GDM1 (cell line): Measurements from ENCODE around the gene RABGGTA.

Experiments used
- DNase-seq: peaks from one replicate; lab custom pipeline; 2025; lab: John Stamatoyannopoulos, UW

RABGGTA gene

DNA sequence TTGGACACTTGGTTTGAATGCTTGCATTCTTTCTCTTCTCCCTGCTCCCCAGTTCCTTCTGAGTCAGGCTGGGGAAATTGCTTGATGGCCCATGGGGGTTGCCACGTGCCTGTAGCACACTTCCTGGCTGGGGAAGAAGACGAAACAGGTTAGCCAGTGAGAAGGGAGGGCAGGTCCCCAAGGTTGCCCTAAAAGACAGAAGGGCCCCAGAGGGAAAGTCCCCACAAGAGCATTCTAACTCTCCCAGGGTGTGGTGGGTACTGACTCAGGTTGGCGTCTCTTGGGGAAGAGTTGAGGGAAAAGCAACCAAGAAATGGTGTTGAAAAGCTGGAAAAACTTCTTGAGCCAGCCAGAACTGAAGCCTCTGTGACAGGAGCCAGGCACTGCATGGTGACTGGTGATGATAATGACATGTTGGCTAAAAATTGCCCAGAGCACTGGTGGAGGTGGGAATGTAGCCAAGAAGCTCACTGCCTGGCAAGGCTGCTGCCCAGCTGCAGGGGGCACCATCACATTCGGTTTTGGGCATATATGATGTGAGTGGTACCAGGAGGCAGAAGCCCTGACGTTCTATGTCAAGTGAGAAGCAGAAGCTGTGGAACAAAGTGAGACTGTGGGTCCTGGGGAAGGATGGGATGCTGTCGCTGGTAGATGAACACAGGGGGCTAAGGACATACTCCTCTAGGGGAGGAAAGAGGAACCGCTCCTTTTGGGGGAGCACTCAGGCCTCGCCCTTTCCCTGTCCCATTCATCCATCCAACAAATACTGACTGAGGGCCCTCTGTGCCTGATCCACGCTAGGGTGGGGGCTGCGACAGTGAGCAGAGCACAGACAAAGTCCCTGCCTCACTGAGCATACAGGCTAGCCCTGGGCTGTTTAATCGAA lies 8.1 kb upstream of the RABGGTA start:
- peak; percentile 41 for DNase-seq

DNA sequence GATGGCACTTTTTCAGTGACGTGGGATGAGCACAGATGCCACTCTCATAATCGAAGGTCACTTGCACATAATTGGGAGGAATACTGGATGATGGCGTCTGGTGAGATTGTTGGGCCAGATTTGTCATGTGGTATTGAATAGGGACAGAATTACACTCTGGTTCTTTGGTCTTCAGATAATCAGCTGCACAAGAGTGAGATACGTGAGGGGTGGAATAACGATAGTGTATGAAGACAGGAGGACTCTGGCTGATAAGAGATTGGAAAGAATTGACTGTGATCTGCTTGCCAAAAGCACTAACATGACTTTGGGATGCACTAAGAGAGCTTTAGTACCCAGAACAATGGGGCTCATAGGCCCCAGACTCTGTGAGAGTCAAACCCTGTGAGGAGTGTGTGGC lies 7.0 kb upstream of the RABGGTA start:
- DNase-seq, result no peak

DNA sequence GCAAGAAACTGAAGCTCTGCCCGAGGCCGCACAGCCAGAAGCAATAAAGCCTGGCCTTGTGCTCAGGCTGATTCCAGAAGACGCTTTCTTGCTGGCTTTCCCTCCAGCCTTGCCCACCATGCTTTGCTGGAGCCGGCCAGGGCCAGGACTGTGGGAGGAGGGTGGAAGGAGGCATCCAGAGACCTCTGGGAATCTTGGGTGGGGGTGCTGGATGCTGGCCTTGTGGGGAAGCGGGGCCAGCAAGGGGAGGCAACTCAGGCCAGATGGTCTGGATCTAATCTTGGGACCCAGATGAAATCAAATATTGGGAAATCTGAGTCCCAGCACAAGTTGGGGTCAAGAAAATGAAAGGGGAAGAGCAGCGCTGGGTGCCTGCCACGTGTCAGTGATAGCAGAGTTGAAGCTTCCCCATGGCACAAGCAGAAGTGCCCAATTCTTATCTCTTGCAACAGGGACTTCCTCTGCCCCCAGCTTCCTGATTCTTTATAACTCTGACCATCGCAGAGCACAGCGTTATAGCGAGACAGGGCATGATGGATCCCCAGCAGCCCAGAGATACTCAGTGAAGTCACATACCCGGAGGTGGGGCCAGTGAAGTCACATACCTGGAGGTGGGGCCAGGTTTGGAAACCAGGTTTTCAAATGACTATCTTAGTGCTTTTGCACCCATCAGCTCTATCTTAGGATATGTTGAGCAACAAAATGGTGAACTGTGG lies 6.4 kb upstream of the RABGGTA start:
- peak; percentile 79 for DNase-seq

DNA sequence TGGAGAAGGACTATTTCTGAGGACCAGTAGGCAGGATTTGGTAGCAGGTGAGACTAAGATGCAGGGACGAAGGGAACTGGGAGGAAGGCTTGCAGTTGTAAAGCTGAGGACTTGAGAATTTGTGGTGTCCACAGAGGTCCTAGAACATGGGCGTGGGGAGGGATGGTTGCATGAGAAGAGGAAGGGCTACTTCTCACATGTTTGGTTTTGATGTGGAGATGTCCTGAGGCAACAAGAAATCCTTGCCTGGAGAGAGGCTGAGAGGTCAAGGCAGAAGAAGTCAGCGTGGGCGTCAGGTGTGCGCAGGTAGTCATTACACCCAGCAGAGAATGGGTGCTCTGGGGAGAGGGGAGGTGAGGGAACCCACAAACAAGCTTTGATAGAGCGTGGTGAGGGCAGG lies 5.7 kb upstream of the RABGGTA start:
- no peak for DNase-seq

DNA sequence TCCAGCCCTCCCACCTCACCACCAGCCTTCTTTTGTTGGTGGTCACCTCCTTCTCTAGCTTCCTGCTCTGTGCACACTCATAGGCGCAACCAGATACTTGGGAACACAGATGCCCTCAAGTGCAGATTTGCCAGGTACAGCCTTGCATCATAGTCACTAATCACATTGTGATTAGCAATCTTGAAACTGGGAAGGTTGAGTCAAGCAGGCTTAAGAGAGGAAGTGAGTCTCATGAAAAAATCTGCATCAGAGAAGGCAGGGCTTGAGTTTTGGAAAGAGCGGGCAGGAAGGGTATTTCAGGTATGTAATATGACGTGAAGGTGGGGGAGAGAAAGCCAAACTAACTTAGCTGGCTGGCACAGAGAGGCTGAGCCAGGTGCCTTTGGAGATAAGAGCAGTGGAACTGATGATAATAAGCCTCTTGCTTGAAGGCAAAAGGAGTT lies 2.7 kb upstream of the RABGGTA start:
- no peak for DNase-seq

DNA sequence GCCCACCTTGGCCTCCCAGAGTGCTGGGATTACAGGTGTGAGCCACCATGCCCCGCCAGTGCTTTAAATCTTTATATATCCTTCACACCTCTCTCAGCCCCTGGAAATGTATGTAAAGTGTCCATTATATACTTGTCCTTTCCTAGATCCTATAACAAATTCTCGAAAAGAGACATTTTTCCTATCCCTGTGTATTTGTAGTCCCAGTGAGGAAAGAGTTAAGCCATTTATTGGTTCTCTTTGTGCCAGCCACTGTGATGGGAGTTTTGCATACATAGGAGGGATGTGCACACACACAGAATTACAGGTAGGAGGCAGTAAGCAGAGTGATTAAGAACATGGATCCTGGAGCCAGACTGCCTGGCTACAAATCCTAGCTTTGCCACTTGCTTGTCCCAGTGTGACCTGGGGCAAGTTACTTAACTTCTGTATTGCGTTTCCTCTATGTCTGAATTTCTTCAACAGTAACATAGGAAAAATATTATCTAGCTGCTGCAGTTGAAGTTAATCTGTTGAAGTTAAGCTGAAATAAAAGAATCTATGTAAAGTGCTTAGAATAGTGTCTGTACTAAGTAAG lies 2.1 kb upstream of the RABGGTA start:
- DNase-seq, result no peak

DNA sequence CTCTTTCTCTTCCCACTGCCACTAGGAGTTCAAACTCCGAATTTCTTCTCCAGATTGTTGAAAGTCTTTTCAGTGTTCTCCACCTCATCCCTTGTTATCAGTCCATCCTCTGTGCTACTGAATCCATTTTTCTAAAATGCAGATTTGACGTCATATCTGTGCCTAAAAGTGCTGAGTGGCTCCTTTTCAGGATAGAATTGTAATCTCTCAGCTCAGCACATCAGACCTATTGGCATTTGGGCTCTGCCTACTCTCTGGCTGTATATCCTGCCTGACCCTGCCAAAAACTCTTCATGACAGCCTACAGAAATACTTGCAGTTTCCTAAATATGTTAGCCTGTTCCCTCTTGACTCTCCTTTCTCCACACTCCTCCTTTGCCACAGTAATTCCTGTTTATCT lies 1.1 kb upstream of the RABGGTA start:
- DNase-seq, result no peak

DNA sequence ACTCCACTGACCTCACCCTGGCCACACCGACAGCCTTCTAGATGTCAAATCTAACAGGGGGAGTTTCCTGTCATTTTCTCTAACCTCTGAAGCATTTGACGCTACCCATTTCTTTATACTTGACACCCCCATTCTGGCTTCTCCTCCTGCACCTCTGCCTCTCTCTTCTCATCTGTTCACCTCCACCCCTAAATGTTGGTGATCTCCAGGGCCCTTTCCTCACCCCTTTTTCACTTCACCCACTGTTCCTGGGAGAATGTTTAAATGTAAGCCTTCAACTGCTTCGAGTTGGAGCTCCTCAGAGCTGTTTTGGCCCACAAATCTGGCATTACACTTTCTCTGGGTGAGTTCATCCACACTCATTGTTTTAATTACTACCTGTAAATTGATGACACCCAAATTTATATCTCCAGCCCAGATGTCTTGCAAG lies 452 bp upstream of the RABGGTA start:
- no peak for DNase-seq

DNA sequence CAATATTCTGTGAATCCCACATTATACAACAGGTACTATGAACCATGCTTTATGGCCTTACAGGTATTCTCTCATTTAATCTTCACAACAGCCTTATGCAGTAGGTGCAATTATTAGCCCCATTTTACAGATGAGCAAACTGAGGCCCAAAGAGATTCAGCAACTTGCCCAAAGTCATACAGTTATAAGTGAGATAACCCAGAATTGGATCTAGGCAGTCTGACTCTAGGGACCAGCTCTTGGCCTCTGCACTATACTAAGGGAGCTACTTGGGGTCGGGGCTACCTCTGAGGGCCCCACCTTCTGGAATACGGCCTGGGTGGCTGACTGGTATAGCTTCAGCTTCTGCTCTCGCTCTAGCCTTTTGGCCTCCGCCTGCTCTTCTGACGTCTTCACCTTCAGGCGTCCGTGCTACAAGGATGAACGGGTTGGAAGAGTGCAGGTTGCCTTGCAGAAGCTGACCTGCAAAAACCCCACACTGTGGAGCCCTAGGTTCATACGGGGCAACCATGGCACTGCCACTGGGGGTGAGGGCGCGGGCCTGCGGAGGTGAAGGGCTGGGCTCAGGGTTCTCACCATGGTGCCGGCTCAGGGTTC lies 762 bp downstream of the RABGGTA start:
- no peak for DNase-seq

DNA sequence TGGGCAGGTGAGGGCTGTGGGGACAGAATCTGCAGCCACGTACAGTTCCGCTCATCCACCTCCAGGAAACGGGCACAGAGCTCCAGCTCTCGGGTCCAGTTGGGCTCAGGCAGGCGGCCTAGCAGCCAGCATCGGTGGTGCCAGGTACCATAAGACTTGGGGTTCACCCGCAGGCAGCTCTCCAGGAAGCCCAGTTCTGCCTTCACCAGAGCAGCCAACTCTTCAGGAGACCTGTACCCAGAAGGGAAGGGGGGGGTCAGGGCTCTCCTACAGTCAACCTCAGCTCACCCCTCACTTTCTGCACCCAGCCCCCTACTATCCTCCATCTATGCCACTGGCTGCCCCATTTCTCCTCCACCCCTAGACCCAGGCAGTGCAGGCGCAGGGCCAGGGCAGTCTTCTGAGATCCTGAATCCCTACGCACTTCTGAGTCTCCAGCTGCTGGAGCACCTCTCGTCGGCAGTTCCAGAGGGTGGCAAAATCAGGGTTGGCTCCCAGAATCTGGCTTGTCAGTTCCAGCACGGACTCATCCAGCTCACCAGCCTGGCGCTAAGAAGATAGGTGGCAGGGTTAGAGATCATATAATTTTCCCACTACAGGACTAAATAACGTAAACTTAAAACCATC lies 1.4 kb downstream of the RABGGTA start:
- no peak for DNase-seq

DNA sequence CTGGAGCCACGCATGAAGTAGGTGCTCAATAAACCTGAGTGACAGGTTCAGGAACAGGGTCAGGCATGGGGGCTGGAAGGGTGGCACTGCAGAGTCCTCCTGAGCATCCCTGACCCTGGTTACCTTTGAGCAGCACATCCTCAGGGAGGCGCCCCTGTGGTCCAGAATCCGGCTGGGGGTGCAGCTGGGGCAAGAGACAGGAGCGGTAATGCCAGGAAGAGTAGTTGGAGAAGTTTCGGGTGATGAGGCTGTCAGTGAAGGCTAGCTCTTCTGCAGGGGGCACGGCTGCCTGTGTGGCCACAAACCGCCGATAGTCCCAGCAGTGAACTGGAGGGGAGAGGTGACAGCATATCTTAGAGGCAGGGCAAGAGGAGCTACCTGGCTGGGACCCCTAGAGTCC lies 2.0 kb downstream of the RABGGTA start:
- no peak for DNase-seq

DNA sequence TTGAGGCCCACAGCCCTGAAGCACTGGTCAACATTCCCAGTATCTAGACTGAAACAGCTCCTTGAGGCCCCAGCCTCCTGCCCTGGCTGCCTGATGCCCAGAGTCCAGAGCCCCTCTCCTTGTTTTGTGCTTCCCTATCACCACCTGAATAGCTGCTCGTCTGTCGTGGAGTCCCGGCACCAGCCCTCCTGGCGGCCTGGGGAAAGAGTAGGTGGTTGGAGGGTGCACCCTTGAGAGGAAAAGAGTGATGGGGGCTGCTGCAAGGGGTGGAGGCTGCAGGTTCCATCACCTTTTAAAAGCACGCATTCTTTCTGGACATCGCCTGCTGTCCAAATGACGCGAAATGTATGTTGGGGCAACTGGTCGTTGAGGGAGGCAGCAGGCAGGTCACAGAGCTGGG lies 3.2 kb downstream of the RABGGTA start:
- DNase-seq, result no peak

DNA sequence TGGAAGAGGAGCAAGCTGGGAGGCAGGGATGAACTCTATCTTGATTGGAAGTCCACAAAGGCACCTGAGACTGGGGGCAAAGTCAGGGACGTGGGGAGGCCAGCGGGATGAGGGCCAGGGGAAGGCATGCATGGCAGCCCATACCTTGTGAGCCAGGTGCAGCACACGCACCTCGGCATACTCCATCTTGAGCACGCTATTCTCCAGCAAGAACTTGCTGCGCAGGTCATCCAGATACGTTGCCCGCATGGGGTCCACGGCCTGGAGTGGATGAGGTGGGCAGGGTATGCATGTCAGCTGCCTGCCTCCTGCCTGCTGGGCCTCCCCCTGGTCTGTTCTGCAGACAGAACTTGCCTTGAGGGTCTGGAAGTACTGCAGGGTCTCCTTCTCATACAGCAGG lies 3.9 kb downstream of the RABGGTA start:
- DNase-seq, result no peak

DNA sequence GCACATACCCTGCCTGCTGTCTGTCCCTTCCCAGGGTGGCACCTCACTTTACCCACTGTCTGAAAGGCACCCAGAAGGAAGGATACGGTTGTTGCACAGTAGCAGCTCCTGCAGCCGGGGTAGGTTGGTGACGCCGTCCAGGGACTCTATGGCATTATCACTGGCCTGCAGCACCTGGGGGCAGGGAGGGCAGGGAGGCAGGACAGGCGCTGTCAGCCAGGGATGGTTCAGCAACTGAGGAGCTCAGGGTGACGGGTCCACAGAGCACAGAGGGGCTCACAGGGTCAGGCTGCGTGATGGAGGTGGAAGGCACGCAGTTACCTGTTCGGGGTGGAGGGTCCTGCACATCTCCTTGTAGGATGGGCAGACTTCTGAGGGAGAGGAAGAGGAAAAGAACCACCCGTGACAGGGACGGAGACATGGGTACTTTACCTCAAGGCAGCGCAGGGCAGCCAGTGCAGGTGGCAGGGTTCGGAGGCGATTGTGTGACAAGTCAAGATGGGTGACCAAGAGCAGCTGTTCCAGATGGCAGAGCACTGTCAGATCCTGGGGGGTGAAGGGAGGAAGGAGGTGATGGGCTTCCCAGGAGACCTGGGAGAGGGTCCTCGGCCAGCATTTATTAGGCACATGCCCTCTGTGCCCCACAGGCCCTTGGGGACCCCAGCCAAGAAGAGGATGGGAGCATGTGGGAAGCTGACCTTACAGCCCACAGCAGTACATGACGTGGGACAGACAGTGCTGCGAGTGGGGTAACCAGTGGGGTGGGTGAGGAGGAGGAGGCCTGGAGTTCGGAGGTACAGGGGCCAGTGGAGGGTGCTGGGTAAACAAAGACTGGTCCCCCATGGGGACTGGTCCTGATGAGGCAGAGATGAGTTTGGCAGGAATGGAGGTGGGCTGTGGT lies 4.8 kb downstream of the RABGGTA start:
- DNase-seq, result no peak

DNA sequence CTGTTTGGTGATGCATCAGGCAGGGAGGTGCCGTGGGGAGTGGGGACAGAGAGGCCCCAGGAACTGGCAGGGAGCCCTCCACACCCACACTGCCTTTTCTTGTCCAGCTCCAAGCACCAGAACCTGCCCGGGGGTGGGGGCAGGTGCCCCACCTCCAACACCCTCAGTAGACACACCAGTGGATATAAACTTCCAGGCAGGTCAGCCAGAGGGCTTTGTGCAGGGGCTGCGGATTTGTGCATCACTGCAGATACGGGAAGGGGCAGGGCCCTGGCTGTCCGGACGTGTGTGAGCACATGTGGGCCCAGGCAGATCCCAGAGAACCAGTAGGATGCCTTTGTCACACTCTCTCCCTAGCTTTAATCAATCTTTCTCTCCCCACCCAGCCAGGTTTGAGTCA lies 7.1 kb downstream of the RABGGTA start:
- no peak for DNase-seq

DNA sequence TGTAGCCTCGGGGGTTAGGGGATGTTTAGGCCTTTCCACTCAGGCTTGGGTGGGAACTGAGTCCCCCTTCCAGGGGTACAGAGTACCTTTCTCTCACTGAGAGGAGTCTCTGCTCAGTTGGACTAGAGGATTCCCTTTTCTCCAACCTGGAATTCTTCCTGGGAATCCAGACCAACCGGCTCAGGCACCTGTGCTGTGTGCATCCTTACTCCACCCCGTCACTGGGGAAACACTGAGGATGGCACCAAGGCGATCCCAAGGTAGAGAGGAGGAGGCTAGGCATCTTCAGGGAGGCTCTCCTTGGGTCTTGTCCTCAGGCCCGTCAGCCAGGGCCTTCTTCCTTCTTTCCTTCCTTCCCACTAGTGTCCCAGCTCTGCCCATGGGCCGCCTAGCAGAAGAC lies 7.5 kb downstream of the RABGGTA start:
- DNase-seq, result no peak

DNA sequence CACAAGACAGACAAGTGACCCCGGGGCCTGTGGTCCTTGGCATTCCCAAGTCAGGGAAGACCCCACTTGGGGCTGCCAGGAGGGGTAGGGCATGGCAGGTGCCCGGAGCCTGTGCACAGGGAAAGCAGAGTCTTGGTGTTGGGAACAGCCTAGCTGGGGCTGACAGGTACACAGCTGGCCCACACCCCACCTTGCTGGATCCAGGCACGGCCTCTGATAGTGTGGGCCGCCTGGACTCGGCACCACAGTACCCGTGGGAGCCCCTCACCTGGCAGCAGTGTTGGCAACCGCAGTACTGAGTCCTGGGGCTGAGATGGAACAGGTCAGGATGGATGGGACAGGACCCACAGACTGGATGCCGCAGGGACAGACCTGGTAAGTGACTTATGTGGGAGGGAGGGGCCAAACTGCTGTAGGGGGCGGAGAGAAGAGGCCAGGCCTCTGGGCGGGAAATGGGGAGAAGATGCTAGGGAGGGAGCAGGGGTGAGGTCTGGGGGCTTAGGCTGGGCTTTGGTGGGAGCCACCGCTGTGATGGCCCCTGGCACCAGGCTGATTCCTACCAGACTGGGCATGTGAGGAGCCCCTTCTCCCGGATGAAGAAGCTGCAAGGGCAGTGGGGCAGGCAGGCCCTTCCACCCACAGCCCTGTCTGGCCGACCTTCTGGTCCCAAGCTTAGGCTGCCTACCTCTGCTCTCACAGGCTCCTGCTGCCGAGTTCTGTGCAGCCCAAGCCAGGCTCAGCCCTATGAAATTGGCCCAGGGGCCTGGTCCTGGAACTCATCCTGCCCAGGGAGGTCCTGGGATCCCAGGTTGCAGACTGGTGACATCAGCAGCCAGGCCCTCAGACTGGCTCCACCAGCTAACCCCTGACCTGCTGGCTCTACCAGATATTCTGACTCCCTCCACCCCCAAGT lies 8.3 kb downstream of the RABGGTA start, which contains the start of gene TGM1:
TSS of gene TGM1 (minus strand) at position 357 of the 913 bp plus-strand sequence. CDS start 825 bp downstream, outside the sequence.
- no peak for DNase-seq

DNA sequence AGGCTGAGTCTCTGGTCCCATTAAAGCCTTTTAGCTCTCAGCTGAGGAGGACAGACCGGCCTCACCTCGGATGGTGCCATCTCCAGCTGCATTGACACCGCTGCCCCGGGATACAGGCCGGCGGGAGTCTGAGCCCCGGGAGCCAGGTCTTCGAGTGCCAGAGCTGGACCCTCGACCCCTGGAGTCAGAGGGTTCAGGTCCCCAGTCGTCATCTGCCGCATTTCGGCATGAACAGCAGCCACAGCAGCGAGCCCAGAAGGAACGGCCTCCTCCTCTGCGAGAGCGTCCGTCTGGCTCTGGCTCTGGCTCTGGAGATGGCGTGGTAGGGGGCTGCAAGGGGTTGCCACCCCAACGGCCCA lies 9.4 kb downstream of the RABGGTA start:
- DNase-seq, result no peak

DNA sequence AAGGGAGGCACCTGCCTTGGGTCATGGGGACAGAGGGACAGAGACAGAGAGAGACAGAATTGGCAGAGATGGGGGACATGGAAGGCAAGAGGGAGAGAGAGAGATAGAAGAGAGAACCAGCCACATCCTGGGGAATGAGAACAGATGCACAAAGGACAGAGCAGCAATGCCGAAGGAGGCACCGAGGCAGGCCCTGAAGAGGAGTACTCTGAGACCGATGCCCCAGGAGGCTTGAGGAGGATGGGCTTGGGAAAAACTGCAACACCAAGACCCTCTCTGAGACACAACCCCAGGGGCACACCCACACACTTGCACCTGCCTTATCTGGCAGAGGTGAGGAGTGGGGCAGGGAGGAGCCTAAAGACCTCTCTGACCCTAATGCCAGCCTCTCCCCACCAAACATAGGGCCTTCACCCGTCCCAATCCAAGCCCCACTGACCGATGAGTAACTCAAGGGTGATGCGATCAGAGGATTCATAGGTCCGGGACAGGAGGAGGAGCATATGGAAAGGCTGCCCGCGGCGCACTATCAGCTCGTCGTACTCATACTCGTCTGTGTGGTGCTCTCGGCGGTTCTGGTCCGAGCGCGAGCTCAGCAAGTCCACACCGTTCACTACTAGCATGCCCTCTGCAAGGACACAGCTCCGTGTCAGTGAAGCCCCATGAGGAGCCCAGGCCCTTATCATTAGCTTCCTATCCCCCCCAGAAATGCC lies 10.0 kb downstream of the RABGGTA start:
- DNase-seq, result no peak
